ENCODE data around the gene ZCCHC2. TPM values are rescaled to one million over a fixed set of nuclear protein-coding genes. Genes with fewer than 3 reads are reported as not detected.

ZCCHC2 gene
- total RNA-seq, 1 experiment from 2014 or later: 12.4 TPM

DNA sequence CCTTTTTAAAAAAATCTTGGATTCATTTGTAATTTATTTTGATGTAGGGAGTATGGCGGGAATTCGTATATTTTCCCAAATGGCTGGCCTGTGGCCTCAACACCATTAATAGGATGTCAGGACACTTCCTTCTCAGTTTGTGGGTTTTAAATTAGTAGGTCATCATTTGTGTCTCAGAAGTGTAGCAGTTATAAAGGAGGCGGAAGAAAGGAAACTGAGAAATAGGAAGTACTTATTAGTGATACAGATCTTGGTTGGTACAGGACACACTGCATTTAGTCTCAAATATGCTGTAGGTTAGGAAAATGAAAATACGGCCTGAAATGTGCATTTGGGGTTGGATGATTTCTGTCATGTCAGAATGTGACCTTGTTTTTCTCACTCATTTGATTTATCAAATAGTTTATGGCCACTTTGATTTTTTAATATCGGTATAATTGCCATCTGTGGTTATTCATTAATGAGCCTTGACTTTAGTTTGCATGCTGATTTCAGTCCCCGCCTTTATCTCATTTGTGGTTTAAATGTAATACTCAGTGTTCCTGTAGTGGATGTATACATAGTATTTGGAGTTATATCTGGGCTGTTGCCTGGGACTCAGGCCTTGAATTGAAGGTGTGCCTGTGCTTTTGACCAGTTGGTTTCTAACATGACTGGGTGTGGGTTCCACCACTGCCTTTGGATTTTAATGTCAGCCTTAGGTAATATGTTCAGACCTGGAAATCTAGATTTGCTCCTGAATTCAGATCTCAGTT, 31.4 kb downstream of the ZCCHC2 start:
- Mint-ChIP-seq H3K36me3 (ENCODE audit: insufficient read depth in 1 of 3, low read depth in 3 of 3) (peaks cover 8 to 37% (median 31%) of the 10 kb centered on the region in 3 experiments; a peak in 6 of 7 replicates), H3K9me3 (no peaks in the 10 kb centered on the region), H3K27ac (peak overlapping the region in 1 of 3 experiments; percentile 46; a peak in 1 of 7 replicates), H3K27me3 (ENCODE audit: low read depth) (no peaks in the 10 kb centered on the region), H3K4me3 (no peak overlapping the region), H3K4me1 (no peaks in the 10 kb centered on the region)
- no peak for DNase-seq
- Histone ChIP-seq H3K4ac (ENCODE audit: low read depth, low read length) (no peak overlapping the region), H3K79me2 (ENCODE audit: insufficient read depth, low read length) (no peaks in the 10 kb centered on the region), H3K9me3 (ENCODE audit: control insufficient read depth, low read depth, low read length) (no peaks in the 10 kb centered on the region), H2BK15ac (ENCODE audit: low read depth, low read length) (no peak overlapping the region), H3K79me1 (ENCODE audit: insufficient read depth, low read depth, low read length, poor library complexity, severe bottlenecking) (no peaks in the 10 kb centered on the region), H3T11ph (ENCODE audit: low read length) (no peak overlapping the region), H4K91ac (ENCODE audit: insufficient read length, low read depth, low read length) (no peak overlapping the region), H4K20me1 (ENCODE audit: control insufficient read depth, insufficient read depth, insufficient read length) (no peaks in the 10 kb centered on the region), H2AK5ac (ENCODE audit: insufficient read length, low read length) (no peak overlapping the region), H3K4me1 (ENCODE audit: insufficient read depth, low read length) (no peaks in the 10 kb centered on the region), H4K8ac (replicated peaks; ENCODE audit: insufficient read length, low read depth, low read length) (no peak overlapping the region), H3K27me3 (ENCODE audit: insufficient read depth, low read length) (no peaks in the 10 kb centered on the region), H3K14ac (ENCODE audit: insufficient read depth, low read length) (no peak overlapping the region), H3K9ac (ENCODE audit: extremely low read depth, insufficient read length, low read length) (no peak overlapping the region), H2AFZ (ENCODE audit: low read length) (no peak overlapping the region), H2BK120ac (ENCODE audit: low read depth, low read length, poor library complexity, severe bottlenecking) (no peak overlapping the region), H3K23me2 (ENCODE audit: insufficient read length, low read depth, low read length, poor library complexity, severe bottlenecking) (no peaks in the 10 kb centered on the region), H4K5ac (ENCODE audit: insufficient read length, low read depth, low read length) (no peak overlapping the region), H3K4me2 (ENCODE audit: insufficient read depth, insufficient read length, low read length) (no peak overlapping the region), H3K56ac (ENCODE audit: insufficient read length, low read depth, low read length) (no peak overlapping the region), H2BK12ac (ENCODE audit: insufficient read length, low read depth, low read length) (no peak overlapping the region), H3K27ac (ENCODE audit: insufficient read length, low read depth, low read length) (no peak overlapping the region), H2BK20ac (ENCODE audit: low read depth, low read length, poor library complexity, severe bottlenecking) (no peak overlapping the region), H3K18ac (ENCODE audit: insufficient read length, low read depth, low read length) (no peak overlapping the region), H2BK5ac (ENCODE audit: insufficient read length, low read length) (no peak overlapping the region), H3K23ac (ENCODE audit: insufficient read length, low read depth, low read length) (no peak overlapping the region)
- WGBS (ENCODE audit: extremely low coverage, insufficient read length, low lambda C conversion rate): no CpG with 5 or more reads among the region's 6 CpGs
- TF ChIP-seq, protein P1, sequence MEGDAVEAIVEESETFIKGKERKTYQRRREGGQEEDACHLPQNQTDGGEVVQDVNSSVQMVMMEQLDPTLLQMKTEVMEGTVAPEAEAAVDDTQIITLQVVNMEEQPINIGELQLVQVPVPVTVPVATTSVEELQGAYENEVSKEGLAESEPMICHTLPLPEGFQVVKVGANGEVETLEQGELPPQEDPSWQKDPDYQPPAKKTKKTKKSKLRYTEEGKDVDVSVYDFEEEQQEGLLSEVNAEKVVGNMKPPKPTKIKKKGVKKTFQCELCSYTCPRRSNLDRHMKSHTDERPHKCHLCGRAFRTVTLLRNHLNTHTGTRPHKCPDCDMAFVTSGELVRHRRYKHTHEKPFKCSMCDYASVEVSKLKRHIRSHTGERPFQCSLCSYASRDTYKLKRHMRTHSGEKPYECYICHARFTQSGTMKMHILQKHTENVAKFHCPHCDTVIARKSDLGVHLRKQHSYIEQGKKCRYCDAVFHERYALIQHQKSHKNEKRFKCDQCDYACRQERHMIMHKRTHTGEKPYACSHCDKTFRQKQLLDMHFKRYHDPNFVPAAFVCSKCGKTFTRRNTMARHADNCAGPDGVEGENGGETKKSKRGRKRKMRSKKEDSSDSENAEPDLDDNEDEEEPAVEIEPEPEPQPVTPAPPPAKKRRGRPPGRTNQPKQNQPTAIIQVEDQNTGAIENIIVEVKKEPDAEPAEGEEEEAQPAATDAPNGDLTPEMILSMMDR (conservative IDR thresholded peaks at IDR 0.05): no peak

Measured in H9 (cell line).